HUES6 (cell line): ENCODE results near the gene ARFGAP3.

Experiments used
- H3K27ac ChIP-seq: 2 replicates; pipeline ENCODE4 v1.7.0; 2013; ENCODE audit warnings: low read depth, mild to moderate bottlenecking, low read length, inconsistent platforms
- H3K27me3 ChIP-seq: 2 replicates; pipeline ENCODE4 v1.6.1; 2013; ENCODE audit warnings: low read length; ENCODE audit not compliant: control insufficient read depth, insufficient read depth
- H3K36me3 ChIP-seq: 2 replicates; pipeline ENCODE4 v1.6.1; 2013; ENCODE audit warnings: low read length; ENCODE audit not compliant: control insufficient read depth, insufficient read depth
- H3K4me1 ChIP-seq: 2 replicates; pipeline ENCODE4 v1.6.1; 2013; ENCODE audit warnings: low read length; ENCODE audit not compliant: control insufficient read depth, insufficient read depth
- H3K4me3 ChIP-seq: 2 replicates; pipeline ENCODE4 v1.5.1; 2013; ENCODE audit warnings: low read depth, low read length
- H3K9ac ChIP-seq: one replicate; pipeline ENCODE4 v1.6.1; 2013; ENCODE audit warnings: mild to moderate bottlenecking, low read length
- H3K9me3 ChIP-seq: 2 replicates; pipeline ENCODE4 v1.6.1; 2013; ENCODE audit warnings: low read depth, low read length; ENCODE audit not compliant: control insufficient read depth, insufficient read depth

Gene ARFGAP3

GRCh38 chr22:42883970-42884369 is 26.9 kb upstream of the ARFGAP3 start:
- no peak overlapping the region for H3K9ac ChIP-seq
- H3K27ac ChIP-seq: no peak overlapping the region
- no peaks in the 10 kb centered on the region for H3K9me3 ChIP-seq
- H3K4me1 ChIP-seq: peaks cover 24% of the 10 kb centered on the region; the same call in 1 of the 2 replicates
- no peak overlapping the region for H3K4me3 ChIP-seq
- no peaks in the 10 kb centered on the region for H3K27me3 ChIP-seq
- H3K36me3 ChIP-seq: peaks cover 74% of the 10 kb centered on the region

DNA sequence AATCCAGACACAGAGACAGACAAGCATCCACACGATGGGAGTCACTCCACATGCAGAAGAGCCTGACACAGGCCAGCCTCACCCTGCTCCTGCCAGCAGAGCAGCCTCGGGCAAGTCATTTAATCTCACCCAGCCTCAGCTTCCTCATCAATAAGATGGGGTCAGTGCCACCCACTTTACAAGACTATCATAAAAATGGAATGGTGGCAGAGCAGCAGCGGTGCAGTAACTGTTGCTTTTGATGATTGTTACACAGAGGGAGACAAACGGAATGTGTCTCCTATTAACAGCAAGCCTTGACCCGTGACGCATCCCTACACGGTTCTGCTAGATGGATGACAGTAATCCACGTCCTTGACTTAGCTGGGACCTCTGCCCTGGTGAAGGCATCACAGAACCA is 26.0 kb upstream of the ARFGAP3 start:
- Histone ChIP-seq H3K27ac (peak overlapping the region; percentile 50; the same call in 1 of the 2 replicates), H3K4me1 (peaks cover 24% of the 10 kb centered on the region; the same call in 1 of the 2 replicates), H3K9me3 (no peaks in the 10 kb centered on the region), H3K9ac (no peak overlapping the region), H3K4me3 (no peak overlapping the region), H3K27me3 (no peaks in the 10 kb centered on the region), H3K36me3 (peaks cover 74% of the 10 kb centered on the region)

DNA sequence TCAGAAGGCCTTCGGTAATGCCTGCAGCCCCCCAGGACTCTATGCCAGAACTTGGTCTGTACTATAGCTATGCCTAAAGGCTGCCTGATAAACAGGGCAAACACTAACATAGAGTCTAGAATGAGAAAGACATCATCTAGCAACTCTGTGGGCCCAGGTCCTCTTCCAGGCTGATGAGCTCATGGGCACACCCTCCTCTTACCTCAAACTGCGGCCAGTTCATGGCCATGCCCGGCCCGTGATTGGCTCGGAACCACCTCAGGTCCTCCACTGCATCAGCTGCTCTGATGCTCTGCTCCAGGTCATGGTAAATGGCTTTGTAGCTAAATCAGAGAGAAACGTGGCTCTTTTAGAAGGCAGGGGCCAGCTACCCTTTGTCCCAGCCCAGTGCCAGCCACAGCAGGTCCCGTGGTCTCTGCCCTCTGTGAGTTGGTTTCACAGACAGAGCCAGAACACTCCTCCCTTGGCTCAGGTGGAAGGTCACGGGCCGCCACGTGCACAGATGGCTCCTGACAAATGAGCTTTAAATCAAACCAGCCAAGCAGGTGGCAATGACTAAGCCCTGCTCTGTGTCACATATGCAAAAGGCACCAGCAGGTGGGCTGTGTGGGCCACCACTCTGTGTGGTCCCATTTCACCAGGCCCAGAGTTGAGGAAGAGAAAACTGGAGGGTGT is 25.0 kb upstream of the ARFGAP3 start:
- peaks cover 24% of the 10 kb centered on the region; the same call in 1 of the 2 replicates for H3K4me1 ChIP-seq
- H3K27ac ChIP-seq: peak overlapping the region; percentile 50; the same call in 1 of the 2 replicates
- no peak overlapping the region for H3K4me3 ChIP-seq
- H3K27me3 ChIP-seq: no peaks in the 10 kb centered on the region
- H3K9ac ChIP-seq: no peak overlapping the region
- no peaks in the 10 kb centered on the region for H3K9me3 ChIP-seq
- H3K36me3 ChIP-seq: peaks cover 79% of the 10 kb centered on the region

GRCh38 chr22:42881298-42881697 is 24.2 kb upstream of the ARFGAP3 start:
- no peaks in the 10 kb centered on the region for H3K9me3 ChIP-seq
- no peaks in the 10 kb centered on the region for H3K27me3 ChIP-seq
- peaks cover 24% of the 10 kb centered on the region; the same call in 1 of the 2 replicates for H3K4me1 ChIP-seq
- peaks cover 79% of the 10 kb centered on the region for H3K36me3 ChIP-seq
- H3K27ac ChIP-seq: no peak overlapping the region
- H3K9ac ChIP-seq: no peak overlapping the region
- no peak overlapping the region for H3K4me3 ChIP-seq

- no peaks in the 10 kb centered on the region for H3K27me3 ChIP-seq
- H3K9ac ChIP-seq: no peak overlapping the region
- no peak overlapping the region for H3K27ac ChIP-seq
- H3K9me3 ChIP-seq: no peaks in the 10 kb centered on the region
- peaks cover 81% of the 10 kb centered on the region for H3K36me3 ChIP-seq
- peaks cover 23% of the 10 kb centered on the region; the same call in 1 of the 2 replicates for H3K4me1 ChIP-seq
- no peak overlapping the region for H3K4me3 ChIP-seq
These were observed 23.7 kb upstream of the ARFGAP3 start for GRCh38 chr22:42880815-42881214.

DNA sequence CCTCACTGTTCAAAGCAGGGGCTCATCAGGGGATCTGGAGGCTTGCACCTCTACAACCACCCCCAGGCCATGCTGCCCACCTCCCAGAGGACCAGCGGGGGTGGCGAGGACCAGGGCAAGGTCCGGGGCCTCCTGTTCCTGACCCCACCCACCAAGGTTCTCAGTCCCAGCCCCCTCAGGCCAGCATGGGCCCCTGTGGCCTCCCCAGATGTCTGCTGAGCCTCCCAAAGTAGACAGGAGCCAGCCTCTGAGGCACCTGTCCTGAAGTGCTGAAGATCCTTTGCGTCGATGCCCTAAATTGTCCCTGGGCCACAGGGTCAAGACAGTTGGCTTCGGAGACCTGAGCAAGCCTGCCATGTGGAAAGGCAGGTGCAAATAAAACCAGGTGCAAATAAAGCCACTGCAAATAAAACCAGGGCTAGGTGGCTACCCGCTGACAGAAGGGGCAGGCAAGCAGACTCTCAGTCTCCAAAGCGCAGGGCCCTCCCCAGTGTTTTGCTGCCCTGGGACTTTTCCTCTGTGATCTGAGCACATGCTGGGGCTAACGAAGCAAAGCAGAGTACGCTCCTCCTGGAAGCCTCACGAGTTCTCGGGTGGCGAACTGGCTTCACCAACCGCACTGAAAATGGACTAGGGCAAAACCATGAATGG is 22.4 kb upstream of the ARFGAP3 start:
- Histone ChIP-seq H3K36me3 (peaks cover 86% of the 10 kb centered on the region), H3K4me1 (peaks cover 18% of the 10 kb centered on the region; the same call in 1 of the 2 replicates), H3K27ac (no peak overlapping the region), H3K9ac (no peak overlapping the region), H3K4me3 (no peak overlapping the region), H3K27me3 (no peaks in the 10 kb centered on the region), H3K9me3 (no peaks in the 10 kb centered on the region)

- Histone ChIP-seq H3K4me3 (no peak overlapping the region), H3K27ac (no peak overlapping the region), H3K36me3 (peaks cover 87% of the 10 kb centered on the region), H3K9ac (no peak overlapping the region), H3K4me1 (peaks cover 18% of the 10 kb centered on the region; the same call in 1 of the 2 replicates), H3K27me3 (no peaks in the 10 kb centered on the region), H3K9me3 (no peaks in the 10 kb centered on the region)
These were observed 21.7 kb upstream of the ARFGAP3 start for GRCh38 chr22:42878561-42879305.

DNA sequence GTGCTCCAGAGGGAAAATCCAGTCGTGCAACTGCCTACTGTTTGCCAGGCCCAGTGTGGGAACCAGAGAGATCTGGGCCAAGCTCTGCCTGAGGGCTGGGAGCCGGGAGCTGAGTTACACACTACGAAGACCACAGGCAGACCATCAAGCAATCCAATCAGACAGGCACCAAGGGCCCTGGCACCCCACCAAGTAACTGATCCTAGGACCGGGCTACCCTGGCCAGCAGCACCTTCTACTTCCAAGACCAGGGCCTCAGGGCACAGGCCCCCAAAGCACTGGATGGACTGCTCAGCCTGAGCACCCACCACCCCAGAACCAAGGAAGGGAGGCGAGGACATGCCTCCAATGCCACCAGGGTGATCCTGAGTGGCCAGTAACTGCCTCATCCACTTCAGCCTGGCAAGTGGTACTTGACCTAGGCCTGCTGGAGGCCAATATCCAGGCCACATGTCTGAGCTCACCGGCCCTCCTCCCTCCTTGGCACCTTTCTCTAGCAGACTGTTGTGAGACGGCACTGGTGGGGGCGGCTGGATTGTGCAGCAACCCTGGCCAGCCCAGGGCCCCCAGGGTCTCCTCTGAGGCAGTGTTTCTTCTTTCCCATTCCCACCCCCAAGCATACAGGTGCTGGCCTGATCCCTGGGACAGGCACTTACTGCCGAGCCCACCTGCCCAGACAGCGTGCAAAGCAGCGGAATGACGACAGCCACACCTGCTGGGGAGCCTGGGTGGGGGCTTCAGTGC is 20.7 kb upstream of the ARFGAP3 start:
- no peaks in the 10 kb centered on the region for H3K9me3 ChIP-seq
- H3K9ac ChIP-seq: no peak overlapping the region
- H3K4me3 ChIP-seq: no peak overlapping the region
- no peaks in the 10 kb centered on the region for H3K27me3 ChIP-seq
- H3K4me1 ChIP-seq: peaks cover 12% of the 10 kb centered on the region; the same call in 1 of the 2 replicates
- H3K36me3 ChIP-seq: peaks cover 88% of the 10 kb centered on the region
- H3K27ac ChIP-seq: no peak overlapping the region

GRCh38 chr22:42877158-42877557 is 20.1 kb upstream of the ARFGAP3 start:
- Histone ChIP-seq H3K36me3 (peaks cover 89% of the 10 kb centered on the region), H3K9me3 (no peaks in the 10 kb centered on the region), H3K27ac (no peak overlapping the region), H3K4me1 (peaks cover 6% of the 10 kb centered on the region; the same call in 1 of the 2 replicates), H3K9ac (no peak overlapping the region), H3K27me3 (no peaks in the 10 kb centered on the region), H3K4me3 (no peak overlapping the region)

- Histone ChIP-seq H3K9ac (no peak overlapping the region), H3K27me3 (no peaks in the 10 kb centered on the region), H3K27ac (no peak overlapping the region), H3K9me3 (no peaks in the 10 kb centered on the region), H3K4me3 (no peak overlapping the region), H3K4me1 (no peaks in the 10 kb centered on the region), H3K36me3 (peaks cover 90% of the 10 kb centered on the region)
These were observed 19.0 kb upstream of the ARFGAP3 start for GRCh38 chr22:42876041-42876440.
